NCI-H2227 treated with DMSO at 0.1 percent for 48 hours (cell line): ENCODE data around the gene ADAM30.

Experiments
- DNase-seq: peaks from one replicate; lab custom pipeline; 2025; lab: John Stamatoyannopoulos, UW

Gene ADAM30

DNA sequence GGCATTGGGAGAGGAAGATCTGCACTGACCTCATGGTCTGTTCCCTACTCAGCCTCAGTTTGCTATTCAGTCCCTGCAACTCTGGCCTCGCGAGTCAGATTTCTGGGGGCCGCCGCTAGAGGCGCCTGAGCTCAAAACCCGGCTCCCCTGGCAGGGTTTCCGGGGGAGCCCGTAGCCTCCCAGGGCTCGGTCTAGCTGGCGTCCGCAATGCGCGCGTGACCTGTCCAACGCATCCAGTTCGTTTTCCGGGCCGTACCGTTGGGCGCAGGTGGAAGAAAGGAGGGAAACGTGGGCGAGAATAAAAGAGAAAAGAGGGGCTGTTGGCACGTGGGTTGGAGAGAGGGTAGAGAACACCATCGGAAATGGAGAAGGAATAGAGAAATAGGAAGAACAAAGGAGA, at the start of gene ADAM30:
TSS of gene ADAM30 (minus strand) at position 213 of the 400 bp plus-strand sequence. CDS start at position 34, 179 bp downstream.
- DNase-seq: no peak

DNA sequence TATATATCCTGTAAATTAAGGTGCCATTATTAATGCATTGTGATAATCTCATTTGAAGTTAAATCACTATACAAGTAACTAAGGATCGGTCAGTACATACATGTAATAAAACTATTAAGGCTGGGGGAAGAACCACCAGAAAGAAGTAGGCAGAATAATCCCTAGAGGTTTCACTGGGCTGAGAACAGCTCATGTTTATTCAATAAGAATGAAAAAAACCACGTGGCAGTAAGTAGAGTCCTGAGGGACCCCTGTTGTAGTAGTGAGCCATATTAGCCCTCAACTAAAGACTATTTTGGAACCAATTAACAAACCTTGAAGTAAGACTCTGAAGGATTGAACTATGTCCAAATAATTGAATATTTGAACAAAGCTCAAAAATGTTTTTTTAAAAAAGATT, 46.9 kb upstream of the ADAM30 start:
- no peak for DNase-seq

DNA sequence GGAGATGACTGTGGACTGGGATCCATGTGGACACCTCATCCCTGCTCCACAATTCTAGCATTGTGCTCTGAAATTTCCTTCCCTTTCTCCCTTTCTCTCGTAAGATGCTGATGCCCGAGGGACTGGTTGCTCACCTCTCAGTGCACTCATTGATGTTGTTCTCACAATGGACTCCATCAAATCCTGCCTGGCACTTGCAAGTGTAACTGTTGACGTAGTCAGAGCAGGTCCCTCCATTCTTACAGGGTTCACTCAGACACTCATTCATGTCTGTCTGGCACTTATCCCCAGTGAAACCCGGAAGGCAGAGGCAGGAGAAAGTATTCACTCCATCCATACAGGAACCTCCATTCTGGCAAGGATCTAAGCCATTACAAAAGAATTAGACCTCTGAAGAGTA, 45.1 kb upstream of the ADAM30 start:
- no peak for DNase-seq

DNA sequence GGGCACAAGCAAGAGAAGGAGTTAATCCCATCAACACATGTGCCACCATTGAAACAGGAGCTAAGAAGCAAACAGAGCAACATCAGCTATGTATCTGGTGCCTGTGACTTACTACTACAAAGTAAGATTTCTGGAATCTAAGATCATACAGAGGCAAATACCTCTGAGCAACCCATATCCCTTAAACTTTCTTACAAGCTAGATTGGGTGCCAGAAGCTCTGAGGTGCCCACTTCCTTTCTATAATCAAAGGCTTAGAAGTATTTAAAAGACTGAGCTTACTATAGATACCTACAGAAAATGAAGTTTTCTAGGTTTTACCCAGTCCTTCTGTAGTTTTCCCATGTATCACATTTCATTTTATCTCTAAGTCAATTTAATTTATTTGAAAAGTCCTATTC, 44.4 kb upstream of the ADAM30 start:
- no peak for DNase-seq

DNA sequence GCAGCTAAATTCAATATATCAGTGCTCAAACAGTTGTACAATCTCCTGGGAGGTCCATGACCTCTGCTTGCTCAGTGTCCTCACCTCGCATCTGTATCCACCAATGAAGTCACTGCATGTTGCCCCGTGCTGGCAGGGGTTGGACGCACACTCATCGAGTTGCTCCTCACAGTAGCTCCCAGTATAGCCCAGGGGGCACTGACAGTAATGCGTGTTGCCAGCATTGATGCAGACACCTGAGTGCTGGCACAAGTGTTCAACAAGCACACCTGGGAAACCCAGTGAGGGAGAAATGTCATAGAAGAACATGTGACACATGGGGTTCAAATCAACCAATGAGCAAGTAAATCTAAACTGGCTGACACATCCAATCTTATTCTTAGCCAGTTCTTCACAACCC, 40.9 kb upstream of the ADAM30 start:
- DNase-seq: no peak

DNA sequence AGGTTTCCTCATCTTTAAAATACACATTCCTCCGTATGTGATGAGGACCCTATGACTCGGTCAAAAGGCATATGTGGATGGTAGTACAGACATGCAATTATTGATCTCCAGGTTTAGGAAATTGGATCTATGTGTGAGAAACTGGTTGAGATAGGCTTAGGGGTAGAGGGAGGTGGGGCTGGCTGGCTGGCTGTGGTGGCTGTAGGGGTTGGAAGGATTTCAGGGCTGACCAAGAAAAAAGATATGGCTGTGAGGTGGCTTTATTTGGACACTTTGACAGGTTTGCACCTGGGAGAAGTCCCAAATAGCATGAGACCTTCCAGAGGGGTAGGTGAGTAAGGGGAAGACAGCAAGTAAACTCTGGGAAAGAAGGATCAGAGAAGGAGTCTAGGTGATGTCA, 39.6 kb upstream of the ADAM30 start:
- no peak for DNase-seq

DNA sequence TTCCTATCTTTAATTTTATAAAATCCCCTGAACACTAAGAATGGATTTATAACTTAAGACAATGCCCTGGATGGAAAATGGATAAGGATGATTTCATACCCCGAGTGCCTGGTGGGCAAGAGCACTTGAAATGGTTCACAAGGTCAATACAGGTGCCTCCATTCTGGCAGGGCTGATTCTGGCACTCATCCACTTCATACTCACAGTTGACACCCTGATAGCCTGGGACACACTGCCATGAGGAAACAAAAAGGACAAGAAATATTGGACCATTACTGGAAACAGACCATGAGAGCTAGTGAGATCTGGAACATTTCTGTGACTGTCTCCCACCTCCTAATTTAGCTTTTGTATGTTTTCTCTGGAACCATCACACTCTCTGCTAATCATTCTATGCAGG, 39.1 kb upstream of the ADAM30 start:
- DNase-seq: no peak

DNA sequence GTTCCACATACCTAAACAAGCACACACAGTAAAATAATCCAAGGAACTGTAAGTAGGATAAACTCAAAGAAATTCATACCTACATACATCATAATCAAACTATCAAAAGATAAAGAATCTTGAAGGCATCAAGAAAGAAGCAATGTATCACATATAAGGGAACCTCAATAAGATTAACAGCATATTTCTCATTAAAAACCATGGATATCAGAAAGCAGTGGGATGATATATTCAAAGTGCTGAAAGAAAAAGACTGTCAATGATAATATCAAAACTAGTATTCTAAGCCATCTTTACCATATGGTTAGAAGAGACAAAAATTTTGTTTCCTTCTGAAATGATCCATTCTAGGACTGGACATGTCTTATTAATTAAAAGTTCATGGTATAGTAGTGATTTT, 37.1 kb upstream of the ADAM30 start:
- no peak for DNase-seq

DNA sequence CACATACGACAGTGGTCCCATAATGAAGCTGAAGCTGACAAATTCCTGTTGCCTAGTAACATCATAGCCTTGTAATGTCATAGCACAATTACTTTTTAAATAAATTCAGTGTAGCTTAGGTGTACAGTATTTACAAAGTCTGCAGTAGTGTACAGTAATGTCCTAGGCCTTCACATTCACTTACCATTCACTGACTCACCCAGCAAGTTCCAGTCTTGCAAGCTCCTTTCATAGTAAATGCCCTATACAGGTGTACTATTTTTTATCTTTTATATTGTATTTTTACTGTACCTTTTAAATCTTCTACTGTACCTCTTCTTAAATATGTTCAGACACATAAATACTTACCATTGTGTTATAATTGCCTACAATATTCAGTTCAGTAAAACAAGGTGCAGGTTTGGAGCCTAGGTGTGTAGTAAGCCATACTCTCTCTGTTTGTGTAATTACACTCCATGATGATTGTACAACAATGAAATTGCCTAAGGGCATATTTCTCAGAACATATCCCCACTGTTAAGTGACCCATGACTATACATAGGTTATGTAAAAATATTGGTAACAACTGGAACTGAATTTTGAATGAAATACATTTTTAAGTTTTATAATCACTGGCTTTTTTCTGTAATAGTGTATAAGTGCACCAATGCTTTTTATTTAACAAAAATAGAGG, 33.5 kb upstream of the ADAM30 start:
- no peak for DNase-seq

DNA sequence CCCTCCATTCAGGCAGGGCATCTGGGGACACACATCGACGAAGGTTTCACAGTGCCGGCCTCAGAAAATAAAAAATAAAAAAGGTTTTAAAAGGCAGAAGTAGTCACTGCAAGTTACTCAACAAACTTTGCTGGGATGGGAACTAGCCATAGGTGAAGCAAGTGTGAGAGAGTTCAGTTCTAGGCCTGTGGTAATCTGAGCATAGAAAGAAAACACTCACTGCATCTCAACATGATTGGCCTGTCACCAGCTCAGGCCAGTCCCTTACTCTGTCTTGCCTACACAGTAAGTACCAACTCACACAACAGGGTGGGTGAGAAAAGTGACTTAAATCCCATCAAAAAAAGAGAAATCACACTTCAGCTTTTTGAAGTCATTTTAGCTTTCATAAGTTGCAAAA, 30.2 kb upstream of the ADAM30 start:
- no peak for DNase-seq

DNA sequence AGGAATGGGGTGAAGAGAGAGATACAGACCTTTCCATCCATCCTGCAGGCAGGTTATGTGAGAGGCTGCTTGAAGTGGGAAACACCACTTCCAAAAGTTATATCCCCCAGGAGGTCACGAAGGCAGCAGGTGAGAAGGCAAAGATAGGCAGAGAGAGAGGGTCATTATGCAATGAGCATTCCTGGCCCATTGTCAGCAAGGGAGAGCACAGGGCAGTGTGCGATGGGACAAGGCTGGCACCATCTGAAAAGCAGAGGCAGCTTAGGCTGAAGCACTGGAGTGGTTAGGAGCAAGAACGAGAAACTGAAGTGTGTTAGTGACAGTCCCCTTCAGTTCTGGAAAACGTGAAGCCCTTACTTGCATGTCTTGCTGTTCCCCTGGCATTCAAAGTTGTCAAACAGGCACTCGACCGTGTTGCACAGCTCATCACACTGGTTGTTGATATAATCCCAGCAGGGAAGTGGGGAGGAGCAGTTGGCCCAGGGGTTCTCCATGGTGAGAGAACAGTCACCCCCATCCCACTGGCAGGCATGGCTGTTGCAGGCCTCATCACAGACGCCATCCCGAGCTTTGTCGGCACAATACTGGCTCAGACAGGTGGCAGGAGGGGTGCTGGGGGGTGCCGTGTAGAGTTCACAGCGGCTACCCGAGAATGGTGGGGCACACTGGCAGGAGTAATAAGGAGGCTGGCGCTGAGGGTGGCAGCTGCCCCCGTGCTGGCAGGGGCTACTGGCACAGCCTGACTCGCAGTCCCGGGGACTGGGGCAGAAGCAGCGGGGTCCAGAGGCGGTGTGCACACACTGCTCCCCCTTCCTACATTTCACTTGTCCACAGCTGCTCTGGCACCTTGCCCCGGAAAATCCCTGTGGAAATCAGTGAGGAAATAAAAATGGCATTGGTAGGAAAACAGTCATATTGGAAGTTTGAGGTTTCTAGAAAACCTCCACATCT, 28.9 kb upstream of the ADAM30 start:
- no peak for DNase-seq

DNA sequence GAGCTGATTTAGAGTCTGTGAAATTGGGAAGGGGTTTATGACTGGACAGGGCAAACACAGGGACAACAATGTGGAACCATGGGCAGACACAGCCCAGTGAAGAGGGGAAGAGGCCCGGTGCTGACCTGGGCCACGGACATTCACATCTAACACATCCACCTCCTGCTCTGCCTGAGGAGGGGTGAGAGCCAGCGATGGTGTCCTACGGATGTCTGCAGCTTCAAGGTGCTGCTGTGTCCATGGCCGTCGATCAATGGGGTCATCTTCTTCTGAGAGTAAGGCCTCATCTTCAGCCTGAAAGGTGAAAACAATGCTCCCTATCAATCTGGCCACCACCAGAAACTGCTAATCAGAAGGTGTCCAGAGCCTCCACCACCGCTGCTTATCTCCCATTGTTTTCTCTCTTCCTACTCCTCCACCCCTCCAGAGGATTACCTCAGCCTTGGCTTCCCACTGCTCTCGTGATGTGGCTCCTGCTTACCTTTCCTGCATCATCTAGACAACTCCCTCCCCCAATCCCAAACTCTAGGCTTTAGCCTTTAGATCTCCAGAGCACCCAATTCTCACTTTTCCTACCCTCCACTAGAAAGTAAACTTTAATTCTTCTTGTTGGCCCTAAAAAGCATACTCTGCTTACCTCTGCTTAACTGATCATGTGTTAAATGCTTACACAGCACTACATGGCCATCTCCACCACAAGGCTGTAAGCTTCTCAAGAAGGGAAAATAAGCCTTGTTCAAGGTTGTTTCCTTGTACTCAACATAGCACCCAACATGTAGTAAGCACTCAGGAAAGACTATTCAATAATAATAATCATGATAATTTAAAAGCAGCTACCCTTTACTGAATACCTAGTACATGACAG, 24.0 kb upstream of the ADAM30 start:
- DNase-seq: no peak

DNA sequence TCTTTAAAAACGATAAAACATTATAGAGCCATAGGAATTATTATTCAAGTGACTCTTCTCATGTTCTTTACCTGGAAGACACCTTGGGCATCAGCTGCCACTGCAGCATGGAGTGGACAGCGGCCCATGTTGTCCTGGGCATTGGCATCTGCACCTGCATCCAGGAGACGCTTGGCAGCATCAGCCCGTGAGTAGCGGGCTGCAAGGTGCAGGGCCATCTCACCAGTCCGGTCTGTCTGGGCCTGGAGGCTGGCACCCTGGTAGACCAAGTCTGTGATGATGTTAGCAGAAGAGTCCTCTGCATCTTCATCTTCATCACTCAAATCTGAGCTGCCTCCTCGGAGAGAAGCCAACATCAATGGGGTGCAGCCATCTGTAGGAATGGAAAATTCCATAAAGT, 22.9 kb upstream of the ADAM30 start:
- DNase-seq: no peak

DNA sequence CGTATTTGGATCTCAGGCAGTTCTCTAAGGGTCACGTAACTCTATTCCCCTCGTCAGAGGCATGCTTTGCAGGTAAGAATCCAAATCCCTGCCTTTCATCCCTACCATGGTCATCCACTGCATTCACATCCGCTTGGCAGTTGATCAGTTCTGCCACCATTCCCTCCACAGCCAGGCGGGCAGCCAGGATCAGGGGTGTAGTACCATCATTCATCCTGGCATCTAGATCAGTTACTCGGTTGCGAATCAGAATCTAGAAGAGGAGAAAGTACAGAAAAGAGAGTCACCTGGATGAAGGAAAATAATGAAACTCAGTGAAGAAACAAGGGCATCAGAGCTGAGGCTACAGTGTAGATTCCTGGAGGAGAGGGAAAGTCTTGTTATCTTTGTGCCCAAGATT, 22.0 kb upstream of the ADAM30 start:
- DNase-seq: no peak

DNA sequence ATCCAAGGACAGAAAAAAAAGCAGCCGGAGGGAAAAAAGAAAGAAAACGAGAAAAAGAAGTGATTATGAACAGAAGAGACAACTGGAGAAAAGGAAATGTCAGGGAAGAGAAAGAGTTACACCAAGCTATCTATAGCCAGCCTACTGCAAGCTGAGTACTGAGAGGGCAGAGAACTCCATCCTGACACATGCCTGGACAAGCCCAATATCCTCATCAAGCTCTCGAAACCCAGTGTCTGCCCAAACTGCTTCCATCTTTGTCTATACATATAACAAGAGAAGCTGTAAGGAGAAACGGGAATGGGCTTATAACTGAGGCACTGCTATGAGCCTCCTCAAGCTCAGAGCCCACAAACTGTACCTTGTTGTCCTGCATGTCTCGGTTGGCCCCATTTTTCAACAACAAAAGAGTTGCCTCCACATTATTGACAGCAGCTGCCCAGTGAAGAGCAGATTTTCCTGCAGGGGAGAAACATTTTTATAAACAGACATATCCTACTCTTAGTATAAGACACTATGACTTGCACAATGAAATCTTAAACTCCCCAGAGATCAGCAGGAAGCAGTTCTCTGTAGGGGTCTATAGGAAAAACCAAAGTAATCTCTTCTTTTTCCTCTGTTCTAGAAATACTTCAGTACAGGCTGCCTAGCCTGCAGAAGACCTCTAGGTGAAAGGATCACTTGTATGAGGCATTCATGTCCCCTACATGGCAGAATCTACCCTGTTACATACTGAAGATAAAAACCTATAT, 21.2 kb upstream of the ADAM30 start:
- no peak for DNase-seq

DNA sequence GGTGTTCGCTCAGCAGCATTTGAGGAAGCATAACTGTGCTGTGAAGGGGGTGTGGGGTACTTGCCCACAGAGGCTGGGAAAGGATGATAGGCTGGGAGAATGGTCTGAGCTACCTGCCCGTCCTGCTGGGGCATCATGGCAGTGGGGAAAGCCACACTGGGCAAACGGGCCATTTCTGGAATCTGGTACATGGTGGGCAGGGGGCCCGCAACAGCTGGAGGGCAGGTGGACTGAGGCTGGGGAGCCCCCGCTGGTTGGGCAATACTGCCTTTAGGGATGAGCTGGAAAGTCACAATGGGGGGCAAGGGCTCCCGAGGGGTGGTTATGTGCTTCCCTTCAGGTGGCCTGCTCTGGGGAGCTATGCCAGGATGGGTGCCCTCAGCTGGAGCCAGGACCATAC, 19.2 kb upstream of the ADAM30 start:
- no peak for DNase-seq

DNA sequence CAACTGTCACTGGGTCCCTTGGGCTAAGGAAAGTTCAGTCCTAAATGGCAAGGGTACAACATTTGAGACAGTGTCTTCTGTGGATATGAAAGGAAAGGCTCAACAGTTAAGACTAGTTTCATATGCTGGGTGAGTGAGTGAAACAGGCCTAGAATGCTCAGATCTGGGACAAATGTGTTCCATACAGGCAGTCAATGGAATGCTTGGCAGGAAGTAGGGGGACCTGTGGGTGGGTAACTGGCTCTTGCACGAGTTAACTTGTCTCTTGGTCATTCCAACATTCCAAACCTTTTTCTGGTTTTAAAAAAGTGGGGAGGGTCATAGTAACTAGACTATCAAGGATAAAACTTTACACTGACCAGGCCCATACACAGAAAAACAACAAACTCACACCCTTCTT, 17.8 kb upstream of the ADAM30 start:
- DNase-seq: no peak

DNA sequence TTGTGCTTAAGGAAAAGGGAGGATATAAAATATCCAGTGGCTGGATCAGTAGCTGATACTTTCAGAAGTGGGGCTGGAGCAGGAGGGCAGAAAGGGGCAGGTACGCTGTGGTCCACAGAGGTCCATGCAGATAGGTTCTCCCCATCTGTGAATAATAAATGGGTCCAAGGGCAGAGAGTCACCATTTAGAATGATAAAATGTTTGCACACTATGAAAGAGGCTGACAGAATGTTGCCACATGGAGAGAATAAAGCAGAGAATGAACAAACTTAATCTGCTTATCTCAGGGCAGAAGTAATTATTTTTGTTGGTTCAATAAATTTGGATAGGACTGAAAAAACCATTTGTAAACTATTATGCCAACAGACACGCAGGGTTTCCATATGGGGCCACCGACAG, 16.6 kb upstream of the ADAM30 start:
- no peak for DNase-seq

DNA sequence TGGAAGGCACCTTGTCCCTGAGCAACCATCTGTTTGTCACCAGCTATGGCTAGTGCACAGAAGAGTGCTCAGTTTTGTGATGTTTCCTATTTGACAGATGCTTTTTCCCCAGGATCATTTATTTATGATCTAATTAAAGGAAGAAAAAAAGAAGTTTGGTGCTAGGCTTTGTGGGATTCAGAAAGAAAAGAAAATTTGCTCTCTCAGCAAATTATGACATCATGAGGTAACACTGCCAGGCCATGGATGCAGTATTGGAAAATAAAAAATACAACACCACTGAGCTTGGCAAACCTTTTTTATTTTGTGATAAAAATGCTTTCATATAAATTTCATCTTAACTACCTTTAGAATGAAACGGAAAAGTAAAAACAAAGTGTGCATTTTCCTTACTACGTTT, 15.5 kb upstream of the ADAM30 start:
- no peak for DNase-seq

DNA sequence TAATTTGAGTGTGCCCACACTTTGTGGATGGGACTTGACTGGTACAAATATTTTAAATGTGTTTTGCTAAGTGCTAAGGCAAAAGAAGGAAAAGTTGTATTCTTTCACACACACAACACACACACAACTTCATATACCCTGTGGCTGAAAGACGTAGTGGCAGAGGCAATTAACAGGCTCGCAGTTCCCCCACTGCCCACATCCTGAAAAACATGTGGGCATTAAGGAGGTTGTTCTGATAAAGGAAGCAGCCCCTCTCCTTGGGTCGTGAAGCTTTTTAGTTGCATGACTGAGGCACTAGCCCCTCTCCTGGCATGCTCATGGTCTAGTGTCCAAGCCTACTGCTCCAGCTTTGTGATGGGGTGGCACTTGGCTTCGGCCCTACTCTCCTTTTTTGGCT, 14.3 kb upstream of the ADAM30 start:
- no peak for DNase-seq

DNA sequence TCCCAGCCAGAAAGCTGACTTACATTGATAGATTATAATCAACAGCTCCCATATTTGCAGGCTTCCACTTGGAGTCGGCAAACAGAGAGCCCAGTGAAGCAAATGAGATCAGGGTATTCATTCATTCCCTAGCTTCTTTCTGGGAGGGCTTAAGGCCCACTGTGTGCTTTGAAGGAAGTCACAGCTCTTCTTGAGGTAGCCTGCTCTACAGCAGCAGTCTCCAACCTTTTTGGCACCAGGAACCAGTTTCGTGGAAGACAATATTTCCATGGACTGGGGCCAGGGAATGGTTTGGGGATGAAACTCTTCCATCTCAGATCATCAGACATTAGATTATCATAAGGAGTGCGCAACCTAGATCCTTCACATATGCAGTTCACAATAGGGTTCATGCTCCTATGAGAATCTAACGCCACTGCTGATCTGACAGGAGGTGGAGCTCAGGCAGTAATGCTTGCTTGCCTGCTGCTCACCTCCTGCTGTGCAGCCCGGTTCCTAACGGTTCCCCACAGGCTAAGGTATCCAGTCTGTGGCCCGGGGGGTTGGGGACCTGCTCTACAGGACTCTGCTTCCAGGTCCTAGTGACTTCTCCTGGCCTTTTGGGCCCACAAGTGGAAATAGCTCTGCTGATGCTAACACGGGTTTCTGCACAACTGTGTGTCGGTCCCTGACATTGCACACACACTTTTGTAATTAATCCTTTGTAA, 13.7 kb upstream of the ADAM30 start:
- DNase-seq: no peak
